C4-2B (cell line): ENCODE results near the gene HS3ST6.

Experiments used
- ZFX ChIP-seq: fragments of 450-650 bp; IDR thresholded peaks from 2 replicates; pipeline ENCODE4 v1.6.1; 2017
- TF ChIP-seq, protein P1 (sequence below): fragments of 450-650 bp; conservative IDR thresholded peaks from 2 replicates; pipeline ENCODE4 v1.5.1; 2017; ENCODE audit warnings: mild to moderate bottlenecking

DNA sequence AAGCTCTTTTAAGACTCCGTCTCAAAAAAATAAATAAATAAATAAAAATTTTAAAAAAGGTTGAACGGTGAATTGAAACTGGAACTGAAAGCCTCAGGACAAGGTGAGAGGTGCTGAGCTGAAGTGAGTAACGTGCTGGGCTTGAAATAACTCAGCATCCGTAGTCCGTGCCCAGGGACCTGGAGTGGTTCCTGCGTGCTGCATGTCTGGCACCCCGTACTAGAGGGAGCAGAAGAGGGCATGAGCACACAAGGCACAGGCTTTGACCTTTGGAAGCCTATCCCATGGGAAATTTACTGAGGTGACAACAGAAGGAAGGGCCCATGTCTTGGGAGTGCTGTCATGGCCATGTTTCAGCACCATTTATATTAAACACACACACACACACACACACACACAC, 41.7 kb downstream of the HS3ST6 start:
- TF ChIP-seq, protein P1, sequence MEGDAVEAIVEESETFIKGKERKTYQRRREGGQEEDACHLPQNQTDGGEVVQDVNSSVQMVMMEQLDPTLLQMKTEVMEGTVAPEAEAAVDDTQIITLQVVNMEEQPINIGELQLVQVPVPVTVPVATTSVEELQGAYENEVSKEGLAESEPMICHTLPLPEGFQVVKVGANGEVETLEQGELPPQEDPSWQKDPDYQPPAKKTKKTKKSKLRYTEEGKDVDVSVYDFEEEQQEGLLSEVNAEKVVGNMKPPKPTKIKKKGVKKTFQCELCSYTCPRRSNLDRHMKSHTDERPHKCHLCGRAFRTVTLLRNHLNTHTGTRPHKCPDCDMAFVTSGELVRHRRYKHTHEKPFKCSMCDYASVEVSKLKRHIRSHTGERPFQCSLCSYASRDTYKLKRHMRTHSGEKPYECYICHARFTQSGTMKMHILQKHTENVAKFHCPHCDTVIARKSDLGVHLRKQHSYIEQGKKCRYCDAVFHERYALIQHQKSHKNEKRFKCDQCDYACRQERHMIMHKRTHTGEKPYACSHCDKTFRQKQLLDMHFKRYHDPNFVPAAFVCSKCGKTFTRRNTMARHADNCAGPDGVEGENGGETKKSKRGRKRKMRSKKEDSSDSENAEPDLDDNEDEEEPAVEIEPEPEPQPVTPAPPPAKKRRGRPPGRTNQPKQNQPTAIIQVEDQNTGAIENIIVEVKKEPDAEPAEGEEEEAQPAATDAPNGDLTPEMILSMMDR, result no peak
- TF ChIP-seq ZFX, result no peak
